ENCODE results near the gene E2F3.

Gene E2F3

DNA sequence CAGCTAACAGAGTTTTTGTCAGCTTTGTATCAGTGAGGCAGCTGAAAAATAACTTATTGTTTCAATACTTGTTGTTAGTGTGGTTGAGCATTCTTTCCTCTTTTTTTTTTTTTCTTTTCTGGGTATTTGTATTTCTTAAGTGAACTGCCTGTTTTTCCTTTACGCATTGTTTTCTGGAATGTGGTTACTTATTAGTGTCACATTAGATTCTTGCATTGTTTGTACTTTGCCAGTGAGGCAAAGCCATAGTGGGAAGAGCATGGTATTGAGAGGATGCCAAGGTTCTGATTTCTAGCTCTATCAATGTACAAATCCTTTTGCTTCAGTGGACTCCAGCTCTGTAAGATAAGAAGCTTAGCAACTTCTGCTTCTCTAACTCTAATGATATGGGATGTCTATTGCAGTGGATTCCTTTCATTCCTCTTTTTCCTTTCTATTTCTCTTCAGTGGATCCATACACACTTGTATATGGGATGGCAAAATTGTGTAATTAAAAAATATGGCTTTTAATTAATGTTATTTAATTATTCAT is 136.5 kb downstream of the E2F3 start:
- ATAC-seq, result no peak

- no peak for ATAC-seq
These were observed 137.2 kb downstream of the E2F3 start for GRCh38 chr6:20538907-20539306.

- ATAC-seq, result no peak
These were observed 137.7 kb downstream of the E2F3 start for GRCh38 chr6:20539387-20539786.

- no peak for ATAC-seq
These were observed 139.0 kb downstream of the E2F3 start for GRCh38 chr6:20540683-20541082.

GRCh38 chr6:20541382-20541781 is 139.7 kb downstream of the E2F3 start:
- ATAC-seq, result no peak

DNA sequence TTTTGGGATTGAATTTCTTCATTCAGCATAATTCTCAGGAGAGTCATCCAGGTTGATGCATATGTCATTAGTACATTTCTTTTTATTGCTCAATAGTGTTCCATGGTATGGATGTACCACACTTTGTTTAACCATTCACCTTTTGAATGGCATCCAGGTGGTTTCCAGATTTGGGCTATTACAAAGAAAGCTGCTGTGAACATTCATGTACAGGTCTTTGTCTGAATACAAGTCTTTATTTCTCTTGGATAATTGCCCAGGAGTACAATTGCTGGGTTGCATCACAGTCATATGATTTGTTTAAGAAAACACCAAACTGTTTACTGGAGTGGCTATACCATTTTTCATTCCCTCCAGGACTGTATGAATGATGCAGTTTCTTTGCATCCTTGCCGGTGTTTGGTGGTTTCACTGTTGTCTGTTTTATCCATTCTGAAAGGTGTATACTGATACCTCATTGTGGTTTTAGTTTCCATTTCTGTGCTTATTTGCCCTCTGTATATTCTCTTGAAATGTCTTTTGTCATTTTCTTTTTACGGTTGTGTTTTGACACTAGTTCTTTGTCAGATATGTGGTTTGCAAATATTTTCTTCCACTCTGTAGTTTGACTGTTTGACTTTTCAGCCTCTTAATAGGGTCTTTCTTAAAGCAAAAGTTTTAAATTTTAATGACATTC is 141.4 kb downstream of the E2F3 start:
- peak; percentile 91 to 92 for ATAC-seq

All from activated CD4-positive, CD25-positive, alpha-beta regulatory T cell treated with anti-CD3 and anti-CD28 coated beads, Interleukin-2, amount 50 U/mL, for 24 hours (primary cell).